Medulla oblongata (tissue), 1 donor: ENCODE results near the gene ADAMTS8.
A peak's percentile ranks its signal among the peaks of the same experiment; 100 is the strongest.

ENCODE experiments used
- DNase-seq: peaks from one replicate; pipeline ENCODE4 v3.0.0-alpha.2; 2015; ENCODE audit errors: extremely low spot score

ADAMTS8 gene

DNA sequence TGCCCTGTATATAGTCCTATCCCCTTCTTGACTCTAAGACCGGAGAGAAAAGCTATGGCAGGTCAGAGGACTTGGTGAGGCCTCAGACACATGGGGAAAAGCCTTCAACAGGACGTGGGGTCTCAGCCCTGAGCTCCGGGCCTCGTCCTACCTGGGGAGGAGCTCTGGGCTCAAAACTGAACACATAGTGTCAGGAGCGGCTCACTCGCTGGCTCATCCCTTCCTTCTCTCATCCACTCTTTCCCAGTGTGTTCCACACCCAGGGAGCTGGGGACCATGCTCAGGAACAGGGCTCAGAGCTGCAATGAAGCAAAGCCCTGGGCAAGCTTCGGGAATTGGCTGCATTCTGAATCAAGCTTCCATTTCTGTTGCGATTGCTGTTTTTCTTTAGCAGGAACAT, 34.5 kb upstream of the ADAMTS8 start:
- DNase-seq: no peak

DNA sequence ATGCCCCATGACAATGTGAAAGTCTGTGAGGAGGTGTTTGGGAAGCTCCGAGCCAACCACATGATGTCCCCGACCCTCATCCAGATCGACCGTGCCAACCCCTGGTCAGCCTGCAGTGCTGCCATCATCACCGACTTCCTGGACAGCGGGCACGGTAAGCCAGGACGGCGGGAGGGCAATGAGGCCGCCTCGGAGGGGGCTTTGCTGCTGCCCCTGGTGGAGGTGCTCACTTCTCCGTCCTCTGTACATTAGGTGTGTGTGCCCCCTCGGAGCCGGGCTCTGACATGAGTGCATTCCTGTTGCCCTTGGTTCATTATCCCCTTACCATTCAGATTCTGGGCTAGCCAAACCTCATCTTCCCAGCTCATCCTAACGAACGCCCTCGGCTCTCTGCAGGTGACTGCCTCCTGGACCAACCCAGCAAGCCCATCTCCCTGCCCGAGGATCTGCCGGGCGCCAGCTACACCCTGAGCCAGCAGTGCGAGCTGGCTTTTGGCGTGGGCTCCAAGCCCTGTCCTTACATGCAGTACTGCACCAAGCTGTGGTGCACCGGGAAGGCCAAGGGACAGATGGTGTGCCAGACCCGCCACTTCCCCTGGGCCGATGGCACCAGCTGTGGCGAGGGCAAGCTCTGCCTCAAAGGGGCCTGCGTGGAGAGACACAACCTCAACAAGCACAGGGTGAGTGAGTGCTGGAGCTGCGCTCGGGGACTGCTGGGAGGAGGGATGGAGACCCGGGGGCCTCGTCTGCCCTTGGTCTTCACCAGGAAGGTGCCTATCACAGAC, 33.9 kb upstream of the ADAMTS8 start:
- no peak for DNase-seq

DNA sequence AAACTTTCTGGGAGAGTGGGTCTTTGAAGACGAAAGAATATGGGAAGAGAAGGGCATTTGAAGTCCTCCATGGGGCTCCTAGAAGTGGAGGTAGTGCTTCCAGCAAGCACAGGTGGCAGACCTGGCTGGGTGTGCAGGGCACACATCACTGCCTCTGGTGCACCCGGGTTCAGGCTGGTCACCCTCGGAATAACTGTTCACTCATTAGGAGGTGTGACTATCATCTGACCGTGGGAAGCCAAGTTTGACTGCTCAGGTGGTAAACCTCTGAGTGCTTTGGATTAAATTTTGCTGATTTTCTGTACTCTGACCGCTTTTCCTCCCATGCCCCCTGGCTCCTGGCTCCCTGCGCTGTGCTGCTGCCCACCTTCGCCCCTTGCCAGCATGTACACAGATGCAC, 31.1 kb upstream of the ADAMTS8 start:
- DNase-seq: no peak

DNA sequence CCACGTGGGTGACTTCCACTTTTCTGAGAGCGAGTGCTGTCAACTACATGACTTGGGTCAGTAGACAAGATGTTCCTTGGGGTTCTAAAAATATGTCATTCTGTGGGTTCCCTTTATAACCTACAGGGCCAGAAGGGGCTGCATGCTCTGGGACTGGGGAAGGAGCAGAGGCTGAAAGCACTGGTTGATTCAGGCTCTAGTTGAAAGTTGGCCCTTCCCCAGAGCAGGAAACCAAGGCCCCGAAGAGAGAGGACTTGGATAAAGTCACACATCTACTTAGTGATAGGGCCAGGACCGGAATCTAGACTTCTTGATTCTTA, 30.0 kb upstream of the ADAMTS8 start:
- DNase-seq: peak; percentile 41

DNA sequence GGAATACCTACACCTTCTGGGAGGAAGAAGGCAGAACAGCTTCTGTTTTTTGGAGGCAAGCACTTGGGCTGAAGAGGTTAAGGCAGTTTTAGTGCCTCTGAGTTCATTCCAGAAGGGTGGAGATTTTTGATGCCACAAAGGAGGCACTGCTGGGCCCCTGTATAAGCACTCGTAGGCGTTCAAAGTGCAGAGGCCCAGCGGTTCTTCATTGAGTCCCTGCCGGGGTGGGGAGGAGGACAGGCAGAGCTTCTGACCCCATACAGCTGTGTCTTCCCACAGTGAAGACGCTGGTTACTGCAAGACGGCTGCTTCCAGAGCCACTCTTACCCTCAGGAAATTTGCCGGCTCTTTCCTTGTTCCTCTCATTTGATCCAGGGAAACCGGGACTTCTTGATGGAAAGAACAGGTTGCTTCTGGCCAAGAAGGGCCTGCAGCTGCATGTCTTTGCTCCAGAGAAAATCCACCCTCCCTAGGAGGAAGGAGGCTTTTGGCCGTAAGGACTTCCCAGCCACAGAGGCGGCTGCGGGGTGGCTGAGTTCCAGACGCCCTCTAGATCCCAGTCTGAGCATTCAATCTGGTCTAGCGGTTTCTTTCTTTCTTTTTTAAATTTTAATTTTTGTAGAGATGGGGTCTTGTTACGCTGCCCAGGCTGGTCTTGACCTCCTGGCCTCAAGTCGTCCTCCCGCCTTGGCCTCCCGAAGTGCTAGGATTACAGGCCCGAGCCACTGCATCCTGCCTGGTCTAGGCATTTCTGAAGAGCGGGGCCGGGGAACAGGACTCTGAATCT, 29.4 kb upstream of the ADAMTS8 start:
- DNase-seq: no peak

DNA sequence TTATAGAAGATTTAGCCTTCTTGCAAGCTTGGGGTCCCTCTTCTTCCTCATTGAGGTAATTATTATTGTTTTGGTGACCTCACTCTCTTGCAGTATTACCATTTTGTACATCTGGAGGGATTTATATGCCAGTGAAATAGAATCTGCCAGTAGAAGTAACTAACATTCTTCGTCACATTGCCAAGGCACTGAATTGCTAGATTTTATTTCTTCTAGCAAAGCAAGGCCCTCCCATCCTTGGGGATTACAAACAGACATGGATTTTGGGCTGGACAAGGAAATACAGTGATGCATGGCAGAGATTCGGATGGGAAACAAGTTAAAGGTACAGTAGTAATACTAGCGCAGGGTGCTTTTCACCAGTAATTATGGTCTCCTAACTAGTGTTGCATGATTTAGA, 27.9 kb upstream of the ADAMTS8 start:
- DNase-seq: no peak

DNA sequence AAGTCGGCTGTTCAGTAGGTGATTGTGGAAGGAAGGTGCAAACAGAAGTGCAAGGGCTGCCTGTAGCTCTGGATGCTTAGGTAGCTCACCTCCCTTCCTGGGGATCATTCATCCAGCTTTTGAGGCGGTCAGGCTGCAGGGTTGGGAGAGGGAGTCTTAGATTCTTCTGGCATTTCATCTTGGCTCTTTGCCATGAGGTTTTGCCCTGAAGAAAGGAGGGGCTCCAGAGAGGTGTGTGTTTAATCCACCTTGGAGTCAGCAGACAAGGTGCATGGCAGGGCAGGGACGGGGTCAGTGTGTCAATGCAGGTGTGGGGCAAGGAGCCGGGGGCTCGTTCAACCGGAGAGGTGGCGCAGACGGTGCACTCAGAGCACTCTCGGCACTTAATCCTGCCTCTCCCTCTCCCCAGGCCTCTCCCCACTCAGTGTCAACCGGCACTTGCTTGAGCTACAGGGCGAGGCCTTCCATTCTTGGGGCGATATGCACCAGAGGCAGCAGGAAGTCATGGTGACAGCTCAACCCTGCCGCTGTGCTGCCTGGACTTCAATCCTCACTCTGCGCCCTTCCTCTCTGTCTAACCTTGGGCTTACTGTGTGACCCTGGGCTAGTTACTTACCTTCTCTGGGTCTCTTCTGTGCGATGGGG, 27.2 kb upstream of the ADAMTS8 start:
- DNase-seq: no peak

DNA sequence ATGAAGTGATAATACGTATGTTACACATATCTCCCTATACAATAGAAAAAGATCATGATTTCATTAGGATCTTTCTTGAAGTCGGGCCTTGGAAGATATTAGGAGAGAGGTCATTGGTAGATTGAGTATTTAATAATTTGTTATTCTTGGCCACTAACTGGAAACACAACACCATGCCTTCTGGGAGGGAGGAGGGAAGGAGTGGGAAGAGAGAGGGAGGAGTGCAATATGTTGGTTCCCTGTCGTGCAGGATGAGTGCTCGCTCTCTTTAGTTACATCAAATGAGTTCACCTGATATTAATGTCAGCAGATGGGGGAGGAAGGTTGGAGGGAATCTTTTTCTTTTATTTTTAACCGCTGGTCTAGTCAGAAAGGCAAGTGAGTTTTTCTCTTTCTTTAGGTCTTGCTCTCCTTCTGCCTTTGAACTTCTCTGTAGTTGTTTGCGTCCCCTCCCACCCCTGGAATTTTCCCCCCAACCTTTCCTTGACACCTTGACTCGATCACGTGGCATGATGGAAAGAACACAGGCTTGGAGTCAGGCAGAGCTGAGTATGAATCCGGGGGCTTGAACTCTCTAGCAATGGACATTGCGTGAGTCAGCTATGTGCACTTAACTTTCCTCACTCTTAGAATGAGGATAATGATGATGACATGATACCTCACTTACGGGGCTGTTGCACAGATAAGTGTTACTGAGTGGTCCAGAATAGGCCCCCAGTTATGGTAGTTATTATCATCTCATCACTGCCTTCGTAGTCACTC, 26.3 kb upstream of the ADAMTS8 start:
- DNase-seq: no peak

DNA sequence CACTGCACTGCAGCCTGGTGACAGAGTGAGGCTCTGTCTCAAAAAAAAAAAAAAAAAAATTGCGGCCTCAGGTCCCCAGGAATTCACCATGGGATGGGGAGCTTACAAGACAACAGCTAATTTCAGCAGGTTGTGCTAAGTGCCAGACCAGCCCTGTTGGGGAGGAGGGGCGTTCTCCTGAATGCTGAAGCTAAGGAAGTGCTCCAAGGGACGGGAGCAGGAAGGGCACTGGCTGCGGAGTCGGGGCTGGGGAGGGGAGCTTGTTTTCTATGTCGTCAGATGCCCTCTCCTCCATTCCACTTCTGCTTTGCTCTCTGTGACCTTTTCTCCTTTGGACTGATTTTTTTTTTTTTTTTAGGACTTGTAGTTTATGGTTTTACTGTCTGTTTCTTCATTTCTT, 24.5 kb upstream of the ADAMTS8 start:
- DNase-seq: no peak

DNA sequence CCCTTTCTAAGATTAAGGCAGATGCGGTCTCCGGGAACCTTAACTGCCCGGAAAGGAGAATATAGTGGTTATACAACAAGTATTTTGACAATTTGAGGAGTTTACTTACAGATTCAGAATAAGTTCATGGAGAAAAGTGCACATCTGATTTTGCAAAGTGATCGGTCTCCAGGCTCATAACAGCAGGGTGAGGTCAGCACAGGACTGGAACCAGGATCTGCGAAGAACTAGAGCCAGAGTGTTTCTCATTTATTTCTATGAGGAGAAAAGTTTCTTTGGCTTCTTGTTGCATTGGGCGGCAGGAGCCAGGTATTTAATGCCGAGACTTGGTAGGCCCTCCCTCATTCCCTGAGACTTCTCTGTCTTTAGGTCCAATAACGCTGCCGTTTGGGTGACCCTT, 23.8 kb upstream of the ADAMTS8 start:
- no peak for DNase-seq

DNA sequence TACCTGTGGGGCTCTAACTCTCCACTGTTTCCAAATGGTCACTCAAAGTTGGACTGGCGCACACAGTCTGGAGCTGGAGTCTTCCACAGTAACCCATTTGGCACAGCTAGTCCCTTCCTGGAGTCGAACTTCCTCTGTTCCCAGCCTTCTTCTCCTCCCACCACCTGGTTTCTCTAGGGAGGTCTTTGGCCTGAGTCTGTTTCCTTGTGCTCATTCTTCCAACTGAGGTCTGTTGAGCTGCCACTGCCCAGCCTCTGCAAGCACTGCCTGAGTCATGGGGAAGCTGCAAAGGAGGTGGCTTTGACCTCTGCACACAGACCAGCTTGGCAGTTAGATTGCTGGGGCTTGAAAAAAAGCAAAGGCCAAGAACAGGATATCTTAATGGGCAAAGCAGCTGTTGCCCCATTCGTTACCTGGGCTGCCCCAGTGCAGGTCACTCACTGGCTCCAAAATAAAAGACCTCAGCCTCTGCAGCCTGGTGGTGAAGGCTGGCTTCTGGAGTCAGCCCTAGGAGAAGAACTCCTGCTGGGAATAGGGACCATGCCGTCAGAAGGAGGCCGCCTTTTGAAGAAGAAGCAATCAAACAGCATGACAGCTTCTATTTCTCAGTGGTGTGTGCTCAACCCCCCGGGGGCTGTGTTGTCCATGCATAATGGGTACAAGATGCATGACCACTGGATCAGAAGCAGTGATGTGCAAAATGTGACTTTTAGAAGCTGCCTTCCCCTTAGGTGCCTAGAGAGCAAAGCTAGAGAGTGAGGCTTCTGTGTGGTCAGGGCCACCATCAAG, 23.0 kb upstream of the ADAMTS8 start:
- DNase-seq: no peak

DNA sequence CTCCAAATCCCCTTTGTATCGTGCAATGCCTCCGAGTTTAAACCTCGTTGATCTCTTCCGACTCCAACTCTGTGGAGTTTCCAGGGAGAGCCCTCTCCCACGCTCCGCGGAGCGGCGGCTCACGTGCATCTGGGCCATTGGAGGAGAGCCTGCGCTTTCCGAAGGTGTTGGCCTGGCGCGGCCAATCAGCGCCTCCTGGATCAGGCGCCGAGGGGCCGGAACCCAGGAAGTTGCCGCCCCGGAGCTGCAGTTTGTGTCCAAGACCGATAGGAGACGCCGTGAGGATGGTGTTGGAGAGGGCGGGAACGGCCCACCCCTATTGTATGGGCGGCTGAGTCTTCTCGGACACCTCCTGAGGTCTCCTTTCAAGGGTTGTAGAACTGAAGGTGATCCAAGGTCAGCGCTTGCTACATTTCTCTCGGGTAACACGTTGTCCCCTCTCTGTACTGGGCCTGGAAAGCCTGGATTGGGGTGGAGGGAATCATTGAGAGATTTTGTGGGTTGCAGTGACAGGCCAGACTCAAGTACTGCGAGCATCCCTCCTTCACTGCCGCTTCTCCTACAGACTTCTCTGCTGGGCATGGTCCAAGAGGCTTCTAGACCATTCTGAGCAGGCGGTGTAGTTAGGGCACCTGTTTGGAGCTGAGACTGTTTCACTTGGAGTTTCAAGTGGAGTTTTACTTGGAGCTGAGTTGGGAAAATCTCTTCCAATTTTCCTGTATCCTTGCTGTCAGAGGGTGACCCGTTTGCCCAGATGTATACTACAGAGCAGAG, 21.8 kb upstream of the ADAMTS8 start:
- DNase-seq: peak; percentile 32

DNA sequence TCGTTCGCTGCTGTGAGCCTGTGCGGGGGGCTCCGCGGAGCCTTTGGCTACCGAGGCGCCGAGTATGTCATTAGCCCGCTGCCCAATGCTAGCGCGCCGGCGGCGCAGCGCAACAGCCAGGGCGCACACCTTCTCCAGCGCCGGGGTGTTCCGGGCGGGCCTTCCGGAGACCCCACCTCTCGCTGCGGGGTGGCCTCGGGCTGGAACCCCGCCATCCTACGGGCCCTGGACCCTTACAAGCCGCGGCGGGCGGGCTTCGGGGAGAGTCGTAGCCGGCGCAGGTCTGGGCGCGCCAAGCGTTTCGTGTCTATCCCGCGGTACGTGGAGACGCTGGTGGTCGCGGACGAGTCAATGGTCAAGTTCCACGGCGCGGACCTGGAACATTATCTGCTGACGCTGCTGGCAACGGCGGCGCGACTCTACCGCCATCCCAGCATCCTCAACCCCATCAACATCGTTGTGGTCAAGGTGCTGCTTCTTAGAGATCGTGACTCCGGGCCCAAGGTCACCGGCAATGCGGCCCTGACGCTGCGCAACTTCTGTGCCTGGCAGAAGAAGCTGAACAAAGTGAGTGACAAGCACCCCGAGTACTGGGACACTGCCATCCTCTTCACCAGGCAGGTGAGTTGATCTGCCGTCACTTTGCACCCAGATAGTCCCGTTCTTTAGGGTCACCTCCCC, 21.0 kb upstream of the ADAMTS8 start:
- no peak for DNase-seq

DNA sequence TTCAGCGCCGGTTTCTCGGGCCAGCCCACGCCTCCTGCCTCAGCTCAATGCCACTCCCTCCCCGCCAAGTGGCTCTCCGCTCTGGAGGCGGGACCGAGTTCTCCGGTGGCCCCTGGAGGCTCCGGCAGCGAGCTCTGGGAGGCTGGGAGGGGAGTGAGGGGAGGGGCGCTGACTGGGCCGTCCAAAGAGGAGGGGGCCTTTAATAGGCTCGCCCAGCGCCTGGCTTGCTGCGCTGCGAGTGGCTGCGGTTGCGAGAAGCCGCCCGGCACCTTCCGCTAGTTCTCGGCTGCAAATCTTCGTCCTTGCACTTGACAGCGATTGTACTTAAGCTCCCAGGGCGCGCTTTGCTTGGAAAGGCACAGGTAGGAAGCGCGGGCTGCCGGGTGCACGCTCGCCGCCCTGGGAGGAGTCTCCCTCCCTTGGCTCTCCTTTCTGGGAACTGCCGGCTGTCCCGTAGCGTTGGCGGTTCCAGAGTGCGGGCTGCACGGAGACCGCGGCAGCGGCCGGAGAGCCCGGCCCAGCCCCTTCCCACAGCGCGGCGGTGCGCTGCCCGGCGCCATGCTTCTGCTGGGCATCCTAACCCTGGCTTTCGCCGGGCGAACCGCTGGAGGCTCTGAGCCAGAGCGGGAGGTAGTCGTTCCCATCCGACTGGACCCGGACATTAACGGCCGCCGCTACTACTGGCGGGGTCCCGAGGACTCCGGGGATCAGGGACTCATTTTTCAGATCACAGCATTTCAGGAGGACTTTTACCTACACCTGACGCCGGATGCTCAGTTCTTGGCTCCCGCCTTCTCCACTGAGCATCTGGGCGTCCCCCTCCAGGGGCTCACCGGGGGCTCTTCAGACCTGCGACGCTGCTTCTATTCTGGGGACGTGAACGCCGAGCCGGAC, 20.3 kb upstream of the ADAMTS8 start, which contains the start of gene ADAMTS15:
TSS of gene ADAMTS15 (plus strand) at position 230 of the 894 bp plus-strand sequence. CDS start at position 559, 329 bp downstream.
- no peak for DNase-seq

DNA sequence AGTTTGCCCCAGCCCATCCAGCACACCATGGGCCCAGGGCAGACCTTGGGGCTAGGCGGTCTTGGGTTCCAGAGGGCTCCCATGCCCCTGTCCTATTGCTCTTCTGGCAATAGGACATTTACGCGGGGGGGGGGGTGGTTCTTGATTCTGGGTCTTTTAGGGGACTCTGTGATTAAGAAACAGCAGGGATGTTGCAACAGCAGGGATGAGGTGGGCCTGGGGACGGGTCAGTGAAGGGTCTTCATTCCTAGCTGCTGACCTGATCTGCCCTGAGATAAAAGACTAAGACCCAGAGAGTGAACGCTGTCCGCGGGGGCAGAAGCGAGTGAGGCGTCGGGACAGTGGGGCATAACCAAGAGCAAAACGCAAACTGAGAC, 19.6 kb upstream of the ADAMTS8 start:
- no peak for DNase-seq

DNA sequence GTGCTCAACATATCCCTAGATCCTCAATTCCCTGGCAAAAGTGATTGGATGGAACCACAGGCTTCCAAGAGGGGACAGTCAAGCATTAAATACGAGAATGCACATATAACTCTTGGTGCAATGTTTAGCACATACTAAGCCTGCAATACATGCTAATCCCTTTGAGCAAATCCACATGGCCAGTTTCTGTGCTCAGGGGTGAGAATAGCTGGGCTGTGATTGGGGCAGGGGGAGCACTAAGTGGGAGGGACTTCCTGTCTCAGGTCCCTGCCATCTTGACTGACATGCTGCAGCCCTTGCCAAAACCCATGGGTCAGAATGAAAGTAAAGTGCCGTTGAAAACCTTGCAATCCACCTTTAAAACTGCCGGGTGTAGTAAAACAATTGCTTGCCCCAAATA, 17.4 kb upstream of the ADAMTS8 start:
- no peak for DNase-seq

DNA sequence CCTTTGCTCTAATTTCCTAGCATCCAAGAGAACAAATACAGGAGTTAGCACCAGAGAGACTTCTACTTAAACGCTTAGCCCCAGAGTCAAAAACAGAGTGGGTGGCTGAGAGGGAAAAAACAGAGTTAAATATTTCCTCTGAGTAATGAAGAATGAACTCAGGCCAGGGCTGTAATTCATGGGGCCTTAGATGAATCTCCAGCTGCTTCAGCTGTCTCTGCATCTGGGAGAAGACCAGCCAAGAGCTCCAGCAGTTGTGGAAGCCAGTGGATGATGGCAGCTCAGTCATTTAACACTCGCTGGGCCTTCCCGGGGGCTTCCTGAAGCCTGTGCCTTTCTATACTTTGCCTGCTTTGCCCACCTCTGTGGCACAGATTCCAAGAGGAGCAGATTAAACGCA, 14.3 kb upstream of the ADAMTS8 start:
- no peak for DNase-seq

DNA sequence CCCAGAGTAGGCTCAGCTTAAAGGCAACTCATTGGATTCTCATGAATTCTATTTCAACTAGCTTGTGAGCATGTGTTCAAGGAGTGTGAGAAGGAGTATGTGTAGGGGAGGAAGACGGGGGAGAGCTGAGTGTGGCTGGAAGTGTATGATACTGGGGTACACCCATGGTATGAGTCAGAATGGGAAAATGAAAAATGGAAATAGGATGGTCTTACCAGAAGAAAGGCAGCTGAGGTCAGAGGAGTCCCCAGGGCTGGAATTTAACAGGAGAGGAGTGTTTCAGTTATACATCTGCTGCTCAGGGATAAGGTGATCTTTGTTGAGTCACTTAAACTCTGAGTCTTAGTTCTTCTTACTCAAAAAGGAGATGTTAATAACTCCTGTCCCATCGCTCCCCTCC, 13.3 kb upstream of the ADAMTS8 start:
- no peak for DNase-seq

DNA sequence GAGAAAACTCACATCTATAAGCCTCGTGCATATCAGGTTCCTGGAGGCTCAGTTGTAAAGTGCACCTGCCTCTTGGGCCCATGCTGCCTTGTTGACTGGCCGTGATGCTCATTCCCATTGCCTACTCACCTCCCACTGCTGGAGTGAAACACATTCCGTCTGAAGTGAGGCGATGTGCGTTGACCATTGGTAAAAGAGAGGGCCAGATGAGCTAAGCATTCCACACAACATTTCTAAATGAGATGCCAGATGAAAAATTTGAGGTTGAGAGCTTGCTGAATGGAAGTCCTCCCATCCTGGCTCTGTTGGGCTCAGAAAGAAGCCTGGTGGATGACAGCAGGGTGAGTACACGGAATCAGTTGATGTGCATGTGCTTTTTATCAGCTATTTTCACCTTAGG, 11.5 kb upstream of the ADAMTS8 start:
- DNase-seq: no peak
